ENCODE measurements around the gene ORM2.

ORM2 gene

GRCh38 chr9:114346146-114346545, 16.5 kb downstream of the ORM2 start:
- no peak overlapping the region for H3K23ac ChIP-seq (ENCODE audit: low read length in 2 of 2)
- H2AFZ ChIP-seq (ENCODE audit: low read depth, low read length): no peak overlapping the region
- no peak overlapping the region for H3K27ac ChIP-seq (ENCODE audit: low read length, poor library complexity, severe bottlenecking)
- H3K9ac ChIP-seq (ENCODE audit: low read length): no peak overlapping the region
- H4K8ac ChIP-seq (ENCODE audit: low read length): no peak overlapping the region
- no peak overlapping the region for H3K4me2 ChIP-seq (ENCODE audit: low read length, poor library complexity, severe bottlenecking)
- no peak overlapping the region for H3K4ac ChIP-seq (ENCODE audit: low read depth in 1 of 2, low read length in 2 of 2)
- H3K4me1 ChIP-seq (ENCODE audit: control insufficient read depth, insufficient read depth, low read depth, low read length): peaks cover 20% of the 10 kb centered on the region
- H3K4me3 ChIP-seq (ENCODE audit: insufficient read depth in 1 of 2, low read depth in 1 of 2, low read length in 2 of 2): no peak overlapping the region
- no peaks in the 10 kb centered on the region for H3K27me3 ChIP-seq (ENCODE audit: control insufficient read depth in 1 of 2, insufficient read depth in 1 of 2, low read length in 2 of 2)
- H2BK5ac ChIP-seq (ENCODE audit: low read depth, low read length, poor library complexity, severe bottlenecking): no peak overlapping the region
- peaks cover 71 to 86% of the 10 kb centered on the region in 2 experiments for H3K36me3 ChIP-seq (ENCODE audit: control insufficient read depth in 1 of 2, insufficient read depth in 2 of 2, low read depth in 1 of 2, low read length in 2 of 2)
- H2AK5ac ChIP-seq (ENCODE audit: low read length, severe bottlenecking): no peak overlapping the region
- no peak for DNase-seq
- H3K14ac ChIP-seq (ENCODE audit: low read length in 2 of 2): no peak overlapping the region
- 94% methylated on average over 11 of the region's 11 CpGs for WGBS
- no peak overlapping the region for H2BK12ac ChIP-seq (ENCODE audit: low read length in 2 of 2)
- H3K79me1 ChIP-seq (replicated peaks; ENCODE audit: low read length, poor library complexity, severe bottlenecking): peaks cover 1% of the 10 kb centered on the region
- no peak overlapping the region for H2BK15ac ChIP-seq (ENCODE audit: low read depth, poor library complexity, severe bottlenecking)
- no peaks in the 10 kb centered on the region for H3K9me3 ChIP-seq (ENCODE audit: control insufficient read depth, low read length)
- H3K18ac ChIP-seq (ENCODE audit: low read depth in 1 of 2, low read length in 2 of 2): no peak overlapping the region
- H2BK120ac ChIP-seq (ENCODE audit: low read depth, low read length): no peak overlapping the region
- no peak overlapping the region for H4K91ac ChIP-seq (ENCODE audit: low read length)

- no peak overlapping the region for H3K4me3 ChIP-seq (ENCODE audit: insufficient read depth in 1 of 2, low read depth in 1 of 2, low read length in 2 of 2)
These were observed 18.0 kb downstream of the ORM2 start for GRCh38 chr9:114347675-114348074.

GRCh38 chr9:114348261-114348905, 18.7 kb downstream of the ORM2 start:
- H2BK15ac ChIP-seq (ENCODE audit: low read depth, poor library complexity, severe bottlenecking): no peak overlapping the region
- peak overlapping the region; percentile 28 for H2AK5ac ChIP-seq (ENCODE audit: low read length, severe bottlenecking)
- H4K91ac ChIP-seq (ENCODE audit: low read length): peak overlapping the region; percentile 43
- no peak overlapping the region for H3K4me3 ChIP-seq (ENCODE audit: insufficient read depth in 1 of 2, low read depth in 1 of 2, low read length in 2 of 2)
- H4K8ac ChIP-seq (ENCODE audit: low read length): no peak overlapping the region
- H3K18ac ChIP-seq (ENCODE audit: low read depth in 1 of 2, low read length in 2 of 2): peak overlapping the region; percentile 41 to 56
- no peaks in the 10 kb centered on the region for H3K9me3 ChIP-seq (ENCODE audit: control insufficient read depth, low read length)
- H2BK5ac ChIP-seq (ENCODE audit: low read depth, low read length, poor library complexity, severe bottlenecking): peak overlapping the region; percentile 21
- whole genome bisulfite sequencing: 78% methylated on average over 12 of the region's 12 CpGs
- peak overlapping the region in 1 of 2 experiments; percentile 14 for H3K4ac ChIP-seq (ENCODE audit: low read depth in 1 of 2, low read length in 2 of 2)
- no peak overlapping the region for H3K9ac ChIP-seq (ENCODE audit: low read length)
- no peak overlapping the region for H2AFZ ChIP-seq (ENCODE audit: low read depth, low read length)
- peak overlapping the region; percentile 81 for H3K27ac ChIP-seq (ENCODE audit: low read length, poor library complexity, severe bottlenecking)
- peak overlapping the region in 1 of 2 experiments; percentile 30 for H3K14ac ChIP-seq (ENCODE audit: low read length in 2 of 2)
- no peak overlapping the region for H2BK120ac ChIP-seq (ENCODE audit: low read depth, low read length)
- no peaks in the 10 kb centered on the region for H3K27me3 ChIP-seq (ENCODE audit: control insufficient read depth in 1 of 2, insufficient read depth in 1 of 2, low read length in 2 of 2)
- peaks cover 54 to 77% of the 10 kb centered on the region in 2 experiments for H3K36me3 ChIP-seq (ENCODE audit: control insufficient read depth in 1 of 2, insufficient read depth in 2 of 2, low read depth in 1 of 2, low read length in 2 of 2)
- no peak for DNase-seq
- no peak overlapping the region for H3K23ac ChIP-seq (ENCODE audit: low read length in 2 of 2)
- H2BK12ac ChIP-seq (ENCODE audit: low read length in 2 of 2): peak overlapping the region in 1 of 2 experiments; percentile 33
- peak overlapping the region; percentile 24 for H3K4me2 ChIP-seq (ENCODE audit: low read length, poor library complexity, severe bottlenecking)
- H3K79me1 ChIP-seq (replicated peaks; ENCODE audit: low read length, poor library complexity, severe bottlenecking): peaks cover 1% of the 10 kb centered on the region
- peaks cover 20% of the 10 kb centered on the region for H3K4me1 ChIP-seq (ENCODE audit: control insufficient read depth, insufficient read depth, low read depth, low read length)

More at GRCh38 chr9:114347675-114348074, 18.0 kb downstream of the ORM2 start:
- Histone ChIP-seq H4K91ac (ENCODE audit: low read length) (peak overlapping the region; percentile 11), H2BK15ac (ENCODE audit: low read depth, poor library complexity, severe bottlenecking) (peak overlapping the region; percentile 13), H2BK5ac (ENCODE audit: low read depth, low read length, poor library complexity, severe bottlenecking) (no peak overlapping the region), H3K36me3 (ENCODE audit: control insufficient read depth in 1 of 2, insufficient read depth in 2 of 2, low read depth in 1 of 2, low read length in 2 of 2) (peaks cover 59 to 80% of the 10 kb centered on the region in 2 experiments), H3K27me3 (ENCODE audit: control insufficient read depth in 1 of 2, insufficient read depth in 1 of 2, low read length in 2 of 2) (no peaks in the 10 kb centered on the region), H2AK5ac (ENCODE audit: low read length, severe bottlenecking) (no peak overlapping the region), H3K4me2 (ENCODE audit: low read length, poor library complexity, severe bottlenecking) (no peak overlapping the region), H3K23ac (ENCODE audit: low read length in 2 of 2) (no peak overlapping the region), H2AFZ (ENCODE audit: low read depth, low read length) (no peak overlapping the region), H3K9ac (ENCODE audit: low read length) (no peak overlapping the region), H3K4ac (ENCODE audit: low read depth in 1 of 2, low read length in 2 of 2) (no peak overlapping the region), H3K9me3 (ENCODE audit: control insufficient read depth, low read length) (no peaks in the 10 kb centered on the region), H3K27ac (ENCODE audit: low read length, poor library complexity, severe bottlenecking) (no peak overlapping the region), H2BK120ac (ENCODE audit: low read depth, low read length) (no peak overlapping the region), H4K8ac (ENCODE audit: low read length) (no peak overlapping the region), H3K14ac (ENCODE audit: low read length in 2 of 2) (no peak overlapping the region), H2BK12ac (ENCODE audit: low read length in 2 of 2) (no peak overlapping the region), H3K18ac (ENCODE audit: low read depth in 1 of 2, low read length in 2 of 2) (no peak overlapping the region), H3K79me1 (replicated peaks; ENCODE audit: low read length, poor library complexity, severe bottlenecking) (peaks cover 1% of the 10 kb centered on the region), H3K4me1 (ENCODE audit: control insufficient read depth, insufficient read depth, low read depth, low read length) (peaks cover 20% of the 10 kb centered on the region)
- no peak for DNase-seq
- 92% methylated on average over 15 of the region's 15 CpGs for WGBS

GRCh38 chr9:114348906-114349482, 19.3 kb downstream of the ORM2 start:
- Histone ChIP-seq H2BK5ac (ENCODE audit: low read depth, low read length, poor library complexity, severe bottlenecking) (no peak overlapping the region), H3K27ac (ENCODE audit: low read length, poor library complexity, severe bottlenecking) (peak overlapping the region; percentile 91), H3K4me1 (ENCODE audit: control insufficient read depth, insufficient read depth, low read depth, low read length) (peaks cover 20% of the 10 kb centered on the region), H2BK15ac (ENCODE audit: low read depth, poor library complexity, severe bottlenecking) (peak overlapping the region; percentile 94), H4K91ac (ENCODE audit: low read length) (no peak overlapping the region), H3K14ac (ENCODE audit: low read length in 2 of 2) (peak overlapping the region in 1 of 2 experiments; percentile 30), H3K36me3 (ENCODE audit: control insufficient read depth in 1 of 2, insufficient read depth in 2 of 2, low read depth in 1 of 2, low read length in 2 of 2) (peaks cover 50 to 75% of the 10 kb centered on the region in 2 experiments), H3K4me2 (ENCODE audit: low read length, poor library complexity, severe bottlenecking) (peak overlapping the region; percentile 24), H3K4me3 (ENCODE audit: insufficient read depth in 1 of 2, low read depth in 1 of 2, low read length in 2 of 2) (no peak overlapping the region), H4K8ac (ENCODE audit: low read length) (peak overlapping the region; percentile 81), H2AK5ac (ENCODE audit: low read length, severe bottlenecking) (peak overlapping the region; percentile 78), H3K4ac (ENCODE audit: low read depth in 1 of 2, low read length in 2 of 2) (no peak overlapping the region), H3K27me3 (ENCODE audit: control insufficient read depth in 1 of 2, insufficient read depth in 1 of 2, low read length in 2 of 2) (no peaks in the 10 kb centered on the region), H3K23ac (ENCODE audit: low read length in 2 of 2) (no peak overlapping the region), H2AFZ (ENCODE audit: low read depth, low read length) (no peak overlapping the region), H3K79me1 (replicated peaks; ENCODE audit: low read length, poor library complexity, severe bottlenecking) (peaks cover 1% of the 10 kb centered on the region), H2BK120ac (ENCODE audit: low read depth, low read length) (no peak overlapping the region), H3K18ac (ENCODE audit: low read depth in 1 of 2, low read length in 2 of 2) (peak overlapping the region; percentile 41 to 56), H3K9me3 (ENCODE audit: control insufficient read depth, low read length) (no peaks in the 10 kb centered on the region), H2BK12ac (ENCODE audit: low read length in 2 of 2) (peak overlapping the region in 1 of 2 experiments; percentile 33), H3K9ac (ENCODE audit: low read length) (peak overlapping the region; percentile 34)
- 8% methylated on average over 8 of the region's 9 CpGs for WGBS
- DNase-seq: peak; percentile 100
